ENCODE data around the gene GRM7.

The GRM7 gene

GRCh38 chr3:7512048-7512447 lies 651.1 kb downstream of the GRM7 start:
- DNase-seq, result no peak

- no peak for DNase-seq
Observed at GRCh38 chr3:7518026-7518425, 657.1 kb downstream of the GRM7 start.

GRCh38 chr3:7518456-7518855 lies 657.5 kb downstream of the GRM7 start:
- DNase-seq, result no peak

- DNase-seq, result no peak
Observed at GRCh38 chr3:7520059-7520458, 659.1 kb downstream of the GRM7 start.

- DNase-seq, result no peak
Observed at GRCh38 chr3:7520593-7520992, 659.7 kb downstream of the GRM7 start.

- no peak for DNase-seq
Observed at GRCh38 chr3:7536510-7536909, 675.6 kb downstream of the GRM7 start.

GRCh38 chr3:7536921-7537320 lies 676.0 kb downstream of the GRM7 start:
- no peak for DNase-seq

GRCh38 chr3:7543294-7543880 lies 682.5 kb downstream of the GRM7 start:
- DNase-seq, result no peak

- DNase-seq, result no peak
Observed at GRCh38 chr3:7545334-7545733, 684.4 kb downstream of the GRM7 start.

- no peak for DNase-seq
Observed at GRCh38 chr3:7546253-7546652, 685.3 kb downstream of the GRM7 start.

- no peak for DNase-seq
Observed at GRCh38 chr3:7547826-7548225, 686.9 kb downstream of the GRM7 start.

- DNase-seq, result no peak
Observed at GRCh38 chr3:7562892-7563291, 702.0 kb downstream of the GRM7 start.

GRCh38 chr3:7565574-7565973 lies 704.7 kb downstream of the GRM7 start:
- DNase-seq, result no peak

GRCh38 chr3:7567160-7567559 lies 706.2 kb downstream of the GRM7 start:
- DNase-seq, result no peak

- DNase-seq, result no peak
Observed at GRCh38 chr3:7568526-7569184, 707.7 kb downstream of the GRM7 start.

- no peak for DNase-seq
Observed at GRCh38 chr3:7573330-7573729, 712.4 kb downstream of the GRM7 start.

GRCh38 chr3:7574435-7574834 lies 713.5 kb downstream of the GRM7 start:
- DNase-seq, result no peak

- no peak for DNase-seq
Observed at GRCh38 chr3:7576071-7576470, 715.2 kb downstream of the GRM7 start.

- DNase-seq, result no peak
Observed at GRCh38 chr3:7576506-7576905, 715.6 kb downstream of the GRM7 start.

- no peak for DNase-seq
Observed at GRCh38 chr3:7577513-7577912, 716.6 kb downstream of the GRM7 start.

- no peak for DNase-seq
Observed at GRCh38 chr3:7581831-7582230, 720.9 kb downstream of the GRM7 start.

GRCh38 chr3:7585052-7585451 lies 724.1 kb downstream of the GRM7 start:
- no peak for DNase-seq

GRCh38 chr3:7588236-7588635 lies 727.3 kb downstream of the GRM7 start:
- no peak for DNase-seq

GRCh38 chr3:7589526-7589925 lies 728.6 kb downstream of the GRM7 start:
- DNase-seq, result no peak

GRCh38 chr3:7602297-7602696 lies 741.4 kb downstream of the GRM7 start:
- DNase-seq, result no peak

All from central memory CD4-positive, alpha-beta T cell (primary cell).